Measurements from ENCODE around the gene GOLGA8Q.
"Not testable (repeated sequence)": the region's sequence is repeated elsewhere in the genome, so short reads cannot be mapped to it uniquely, and the experiment has no call there.

The GOLGA8Q gene

GRCh38 chr15:30551750-30552149, at the start of gene GOLGA8Q:
GOLGA8Q (plus strand) TSS chr15:30552050; CDS start chr15:30552078, 28 bp downstream.
- not testable (repeated sequence) for H3K4me1 Mint-ChIP-seq; H3K27me3 Mint-ChIP-seq; DNase-seq (ENCODE audit: low spot score in 2 of 2); H3K9me3 Mint-ChIP-seq; H3K4me3 Mint-ChIP-seq; ATAC-seq (replicated peaks; ENCODE audit: extremely low read depth, poor library complexity, severe bottlenecking); H3K27ac Mint-ChIP-seq (ENCODE audit: low read depth); H3K36me3 Mint-ChIP-seq (ENCODE audit: insufficient read depth)

- H3K27ac Mint-ChIP-seq (ENCODE audit: low read depth); ATAC-seq (replicated peaks; ENCODE audit: extremely low read depth, poor library complexity, severe bottlenecking); H3K36me3 Mint-ChIP-seq (ENCODE audit: insufficient read depth); DNase-seq (ENCODE audit: low spot score in 2 of 2); H3K4me1 Mint-ChIP-seq; H3K9me3 Mint-ChIP-seq; H3K27me3 Mint-ChIP-seq; H3K4me3 Mint-ChIP-seq: not testable (repeated sequence)
Observed at GRCh38 chr15:30502904-30503781, 48.7 kb upstream of the GOLGA8Q start.

GRCh38 chr15:30504162-30504843, 47.5 kb upstream of the GOLGA8Q start:
- ATAC-seq (replicated peaks; ENCODE audit: extremely low read depth, poor library complexity, severe bottlenecking); H3K4me1 Mint-ChIP-seq; H3K27me3 Mint-ChIP-seq; DNase-seq (ENCODE audit: low spot score in 2 of 2); H3K9me3 Mint-ChIP-seq; H3K4me3 Mint-ChIP-seq; H3K36me3 Mint-ChIP-seq (ENCODE audit: insufficient read depth); H3K27ac Mint-ChIP-seq (ENCODE audit: low read depth): not testable (repeated sequence)

GRCh38 chr15:30514545-30514944, 37.3 kb upstream of the GOLGA8Q start:
- DNase-seq (ENCODE audit: low spot score in 2 of 2); H3K4me3 Mint-ChIP-seq; H3K27me3 Mint-ChIP-seq; H3K27ac Mint-ChIP-seq (ENCODE audit: low read depth); H3K9me3 Mint-ChIP-seq; ATAC-seq (replicated peaks; ENCODE audit: extremely low read depth, poor library complexity, severe bottlenecking); H3K36me3 Mint-ChIP-seq (ENCODE audit: insufficient read depth); H3K4me1 Mint-ChIP-seq: not testable (repeated sequence)

GRCh38 chr15:30523453-30524243, 28.2 kb upstream of the GOLGA8Q start:
- not testable (repeated sequence) for H3K4me3 Mint-ChIP-seq; H3K27me3 Mint-ChIP-seq; ATAC-seq (replicated peaks; ENCODE audit: extremely low read depth, poor library complexity, severe bottlenecking); H3K36me3 Mint-ChIP-seq (ENCODE audit: insufficient read depth); H3K4me1 Mint-ChIP-seq; H3K27ac Mint-ChIP-seq (ENCODE audit: low read depth); H3K9me3 Mint-ChIP-seq; DNase-seq (ENCODE audit: low spot score in 2 of 2)

- not testable (repeated sequence) for H3K9me3 Mint-ChIP-seq; ATAC-seq (replicated peaks; ENCODE audit: extremely low read depth, poor library complexity, severe bottlenecking); DNase-seq (ENCODE audit: low spot score in 2 of 2); H3K27ac Mint-ChIP-seq (ENCODE audit: low read depth); H3K4me1 Mint-ChIP-seq; H3K27me3 Mint-ChIP-seq; H3K4me3 Mint-ChIP-seq; H3K36me3 Mint-ChIP-seq (ENCODE audit: insufficient read depth)
Observed at GRCh38 chr15:30525912-30526311, 25.9 kb upstream of the GOLGA8Q start.

- H3K36me3 Mint-ChIP-seq (ENCODE audit: insufficient read depth); DNase-seq (ENCODE audit: low spot score in 2 of 2); H3K27ac Mint-ChIP-seq (ENCODE audit: low read depth); ATAC-seq (replicated peaks; ENCODE audit: extremely low read depth, poor library complexity, severe bottlenecking); H3K9me3 Mint-ChIP-seq; H3K4me1 Mint-ChIP-seq; H3K4me3 Mint-ChIP-seq; H3K27me3 Mint-ChIP-seq: not testable (repeated sequence)
Observed at GRCh38 chr15:30529049-30529448, 22.8 kb upstream of the GOLGA8Q start.

- not testable (repeated sequence) for H3K4me1 Mint-ChIP-seq; H3K9me3 Mint-ChIP-seq; DNase-seq (ENCODE audit: low spot score in 2 of 2); H3K4me3 Mint-ChIP-seq; H3K36me3 Mint-ChIP-seq (ENCODE audit: insufficient read depth); H3K27me3 Mint-ChIP-seq; H3K27ac Mint-ChIP-seq (ENCODE audit: low read depth)
- peak; percentile 82 for ATAC-seq (replicated peaks; ENCODE audit: extremely low read depth, poor library complexity, severe bottlenecking)
Observed at GRCh38 chr15:30566949-30567348, 15.1 kb downstream of the GOLGA8Q start.

GRCh38 chr15:30573012-30573491, 21.2 kb downstream of the GOLGA8Q start:
- not testable (repeated sequence) for H3K4me1 Mint-ChIP-seq; H3K36me3 Mint-ChIP-seq (ENCODE audit: insufficient read depth)

GRCh38 chr15:30579394-30579970, 27.6 kb downstream of the GOLGA8Q start:
- not testable (repeated sequence) for H3K27ac Mint-ChIP-seq (ENCODE audit: low read depth); H3K4me1 Mint-ChIP-seq; H3K4me3 Mint-ChIP-seq; H3K9me3 Mint-ChIP-seq; H3K27me3 Mint-ChIP-seq; ATAC-seq (replicated peaks; ENCODE audit: extremely low read depth, poor library complexity, severe bottlenecking); H3K36me3 Mint-ChIP-seq (ENCODE audit: insufficient read depth); DNase-seq (ENCODE audit: low spot score in 2 of 2)

More at GRCh38 chr15:30573012-30573491, 21.2 kb downstream of the GOLGA8Q start:
- H3K27me3 Mint-ChIP-seq; DNase-seq (ENCODE audit: low spot score in 2 of 2); H3K9me3 Mint-ChIP-seq; H3K4me3 Mint-ChIP-seq; H3K27ac Mint-ChIP-seq (ENCODE audit: low read depth): not testable (repeated sequence)
- peak; percentile 55 for ATAC-seq (replicated peaks; ENCODE audit: extremely low read depth, poor library complexity, severe bottlenecking)

GRCh38 chr15:30580716-30581115, 28.9 kb downstream of the GOLGA8Q start:
- H3K27me3 Mint-ChIP-seq; H3K4me1 Mint-ChIP-seq; ATAC-seq (replicated peaks; ENCODE audit: extremely low read depth, poor library complexity, severe bottlenecking); H3K4me3 Mint-ChIP-seq; H3K36me3 Mint-ChIP-seq (ENCODE audit: insufficient read depth); DNase-seq (ENCODE audit: low spot score in 2 of 2); H3K9me3 Mint-ChIP-seq; H3K27ac Mint-ChIP-seq (ENCODE audit: low read depth): not testable (repeated sequence)

GRCh38 chr15:30598953-30599352, 47.1 kb downstream of the GOLGA8Q start:
- not testable (repeated sequence) for H3K4me3 Mint-ChIP-seq; H3K27ac Mint-ChIP-seq (ENCODE audit: low read depth); ATAC-seq (replicated peaks; ENCODE audit: extremely low read depth, poor library complexity, severe bottlenecking); H3K4me1 Mint-ChIP-seq; H3K36me3 Mint-ChIP-seq (ENCODE audit: insufficient read depth); H3K9me3 Mint-ChIP-seq; H3K27me3 Mint-ChIP-seq; DNase-seq (ENCODE audit: low spot score in 2 of 2)
